ENCODE measurements around the gene HIVEP2.
A peak's percentile ranks its signal among the peaks of the same experiment; 100 is the strongest.

Gene HIVEP2

DNA sequence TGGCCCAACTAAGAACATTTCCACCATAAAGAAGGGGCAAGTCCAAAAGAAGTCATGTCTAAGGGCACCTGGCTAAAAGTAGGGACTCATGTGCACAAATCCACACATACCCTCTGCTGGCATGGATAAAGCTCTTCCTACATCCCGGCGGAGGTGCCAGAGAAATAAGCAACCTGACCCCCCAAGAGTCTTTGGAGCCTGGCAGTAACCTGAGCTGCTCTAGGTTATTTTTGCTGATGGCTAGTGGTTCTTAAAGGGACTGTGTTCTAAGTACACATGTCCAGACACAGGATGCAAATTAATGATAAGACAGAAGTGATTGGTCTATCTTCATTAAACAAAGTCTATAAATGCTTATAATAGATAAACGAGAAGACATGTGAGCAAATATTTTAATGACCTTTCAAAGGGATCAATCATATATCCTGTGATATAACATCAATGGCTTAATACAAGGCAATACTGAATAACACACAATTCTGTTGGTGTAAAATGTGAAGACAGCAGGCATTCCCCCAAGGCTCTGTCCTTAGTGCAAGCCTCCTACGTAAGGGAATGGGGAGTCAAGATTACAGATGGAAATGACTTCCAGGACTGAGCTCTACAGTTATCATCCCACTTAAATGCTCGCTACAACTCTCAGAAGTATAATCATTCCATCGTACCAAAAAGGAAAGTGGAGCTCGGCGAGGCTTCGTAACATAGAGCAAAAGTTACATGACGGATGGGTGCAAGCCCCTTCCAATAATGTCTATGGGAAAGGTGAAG lies 52.5 kb downstream of the HIVEP2 start:
- DNase-seq (ENCODE audit: low read depth, low spot score): no peak

DNA sequence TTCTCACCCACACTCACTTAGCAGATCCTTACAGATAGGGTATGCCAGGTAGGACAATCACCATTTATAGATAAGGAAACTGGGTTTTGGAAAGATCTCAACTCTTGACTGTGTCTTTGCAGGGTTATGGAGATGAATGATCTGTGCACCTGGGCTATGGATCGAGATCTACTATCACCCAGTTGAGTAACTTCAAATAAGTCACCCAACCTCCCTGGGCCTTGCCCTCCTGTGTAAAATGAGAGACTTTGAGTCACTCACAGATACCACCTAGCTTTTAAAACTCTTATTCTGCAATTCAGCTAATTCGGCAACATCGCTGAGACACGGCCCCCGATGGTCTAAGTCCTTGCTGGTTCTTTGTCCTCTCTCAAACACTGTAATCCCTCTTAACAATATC lies 53.5 kb downstream of the HIVEP2 start:
- no peak for DNase-seq (ENCODE audit: low read depth, low spot score)

DNA sequence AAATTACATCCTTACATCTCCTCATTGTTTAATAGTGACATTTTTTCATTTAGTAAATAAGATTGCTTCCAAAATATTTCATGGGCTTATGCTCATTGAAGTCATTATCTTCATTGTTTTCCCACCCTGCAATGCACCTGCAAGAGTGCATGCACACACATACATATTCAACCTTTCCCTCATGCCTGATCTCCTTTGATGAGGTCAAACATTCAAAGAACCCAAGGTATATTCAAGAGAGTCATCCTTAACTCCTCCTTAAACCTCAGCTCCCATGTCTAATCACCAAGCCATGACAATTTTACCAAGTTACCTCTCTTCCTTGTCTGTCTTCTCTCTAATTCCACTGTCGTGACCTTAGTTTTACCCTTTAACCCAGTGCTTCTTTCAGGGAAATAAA lies 56.5 kb downstream of the HIVEP2 start:
- DNase-seq (ENCODE audit: low read depth, low spot score): no peak

GRCh38 chr6:142887517-142887916 lies 57.5 kb downstream of the HIVEP2 start:
- DNase-seq (ENCODE audit: low read depth, low spot score): no peak

DNA sequence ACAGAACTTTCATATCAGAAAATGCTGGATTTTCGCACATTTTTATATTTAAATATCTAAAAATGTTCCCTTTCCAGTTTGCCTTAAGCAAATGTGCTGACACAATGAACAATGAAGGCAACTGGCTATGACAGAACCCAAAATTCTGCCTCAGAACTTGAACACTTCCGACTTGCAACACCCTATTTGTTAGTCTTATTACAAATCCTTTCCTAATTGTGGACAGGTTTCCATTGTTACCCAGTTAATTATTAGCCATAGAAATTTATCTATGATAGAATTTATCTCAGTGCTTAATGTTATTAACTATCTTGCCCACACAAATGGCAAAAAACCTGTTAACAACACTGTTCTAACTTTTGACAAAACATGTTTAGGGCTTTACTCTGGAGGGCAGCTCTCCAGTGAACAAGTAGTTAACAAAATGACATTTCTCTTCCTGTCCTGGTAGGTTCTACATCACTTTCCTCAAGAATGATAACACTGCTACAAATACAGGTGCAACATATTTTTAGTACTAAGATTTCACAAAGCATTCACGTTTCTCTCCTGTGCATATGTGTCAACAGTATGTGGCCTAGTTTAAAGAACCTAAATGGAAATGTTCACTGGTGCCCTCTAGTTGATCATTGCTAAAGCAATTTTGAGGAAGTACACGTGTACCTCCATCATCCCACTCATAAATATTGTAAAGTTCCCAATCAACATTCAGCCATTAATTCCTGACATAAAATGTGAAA lies 58.4 kb downstream of the HIVEP2 start:
- DNase-seq (ENCODE audit: low read depth, low spot score): no peak

DNA sequence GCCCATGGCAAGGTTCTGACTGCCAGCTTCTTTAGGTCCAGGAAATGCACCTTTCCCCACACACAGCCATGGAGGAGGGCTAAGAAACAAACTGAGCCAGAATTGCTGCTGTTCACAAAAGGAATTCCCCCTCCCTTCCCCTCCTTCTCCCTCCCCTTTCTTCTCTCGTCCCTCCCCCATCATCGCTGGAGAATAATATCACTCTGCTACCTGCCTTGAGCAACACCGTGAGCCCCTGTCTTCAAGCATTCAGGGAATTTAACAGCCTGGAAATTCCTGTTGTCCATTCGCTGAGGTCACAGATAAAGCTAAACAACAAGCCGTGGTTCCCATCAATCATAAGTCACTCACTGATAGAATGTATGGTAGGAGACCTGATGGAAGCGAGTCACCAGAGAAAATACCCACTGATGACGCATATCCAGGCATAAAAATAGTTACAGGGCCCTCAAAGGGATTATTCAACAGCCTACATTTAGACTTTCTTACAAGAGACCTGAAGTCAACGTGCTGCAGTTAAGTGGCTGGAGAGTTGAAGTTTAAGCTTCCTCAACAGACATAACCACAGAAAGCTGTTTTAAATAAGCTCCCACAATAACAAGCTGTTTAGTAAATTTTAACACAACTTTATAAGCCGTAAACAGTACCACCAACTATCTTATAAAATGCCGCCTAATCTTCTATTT lies 59.7 kb downstream of the HIVEP2 start:
- peak; percentile 69 for DNase-seq (ENCODE audit: low read depth, low spot score)

GRCh38 chr6:142884214-142885035 lies 60.6 kb downstream of the HIVEP2 start:
- DNase-seq (ENCODE audit: low read depth, low spot score): no peak

GRCh38 chr6:142883011-142883410 lies 62.0 kb downstream of the HIVEP2 start:
- no peak for DNase-seq (ENCODE audit: low read depth, low spot score)

- no peak for DNase-seq (ENCODE audit: low read depth, low spot score)
These were observed 63.2 kb downstream of the HIVEP2 start for GRCh38 chr6:142881761-142882160.

DNA sequence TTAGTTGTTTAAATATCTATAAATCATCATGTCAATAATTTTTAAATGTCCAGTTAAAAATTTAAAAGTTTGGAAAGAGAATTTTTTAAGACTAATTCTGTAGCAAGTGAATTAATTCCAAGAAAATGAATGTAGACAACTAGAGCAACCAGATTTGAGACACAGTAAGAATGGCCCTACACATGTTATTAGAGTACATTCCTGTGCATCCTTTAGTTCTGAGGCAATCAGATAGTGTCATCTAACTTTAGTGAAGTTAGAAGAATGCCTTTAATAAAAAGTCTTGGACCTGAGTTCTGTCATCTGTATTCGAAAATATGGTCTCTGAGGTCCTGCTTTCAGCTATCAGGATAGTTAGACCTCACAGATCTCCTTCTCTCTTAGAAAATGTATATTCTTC lies 63.7 kb downstream of the HIVEP2 start:
- no peak for DNase-seq (ENCODE audit: low read depth, low spot score)

DNA sequence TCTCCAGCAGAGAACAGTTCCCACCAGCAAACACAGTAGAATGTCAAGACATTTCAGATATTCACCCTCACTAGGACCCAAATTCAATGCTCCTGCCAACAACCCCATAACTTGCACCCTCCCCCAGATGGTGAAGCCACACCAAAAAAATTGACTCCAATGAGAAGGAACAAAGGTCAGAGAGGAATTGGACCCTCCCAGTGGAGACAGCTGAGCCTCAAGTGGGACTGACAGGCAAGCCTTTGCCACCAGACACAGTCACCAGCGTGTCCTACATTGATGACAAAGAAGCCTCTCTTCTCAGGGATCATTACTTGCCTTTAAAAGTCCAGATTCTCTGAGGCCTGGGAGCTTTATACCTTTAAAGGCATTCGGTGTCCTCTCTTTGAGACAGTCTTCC lies 64.8 kb downstream of the HIVEP2 start:
- no peak for DNase-seq (ENCODE audit: low read depth, low spot score)

- DNase-seq (ENCODE audit: low read depth, low spot score): no peak
These were observed 65.4 kb downstream of the HIVEP2 start for GRCh38 chr6:142879527-142879926.

DNA sequence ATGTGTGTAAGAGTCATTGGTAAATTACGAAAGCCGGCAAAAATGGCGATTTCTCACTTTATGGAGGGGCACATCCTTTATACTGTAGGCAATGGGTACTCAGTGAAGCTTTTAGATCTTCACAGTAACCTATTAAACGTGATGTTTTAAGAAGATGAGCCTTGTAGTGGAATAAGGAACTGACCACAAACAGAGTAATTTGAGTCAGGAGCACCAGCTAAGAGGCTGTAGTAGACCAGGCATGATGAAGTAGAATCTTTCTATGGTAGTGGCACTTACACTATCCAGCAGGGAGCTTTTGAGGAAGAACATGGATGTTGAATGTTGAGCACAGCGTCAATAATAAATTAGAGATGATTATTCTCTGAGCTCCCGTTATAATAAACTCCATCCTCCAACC lies 65.9 kb downstream of the HIVEP2 start:
- DNase-seq (ENCODE audit: low read depth, low spot score): no peak

DNA sequence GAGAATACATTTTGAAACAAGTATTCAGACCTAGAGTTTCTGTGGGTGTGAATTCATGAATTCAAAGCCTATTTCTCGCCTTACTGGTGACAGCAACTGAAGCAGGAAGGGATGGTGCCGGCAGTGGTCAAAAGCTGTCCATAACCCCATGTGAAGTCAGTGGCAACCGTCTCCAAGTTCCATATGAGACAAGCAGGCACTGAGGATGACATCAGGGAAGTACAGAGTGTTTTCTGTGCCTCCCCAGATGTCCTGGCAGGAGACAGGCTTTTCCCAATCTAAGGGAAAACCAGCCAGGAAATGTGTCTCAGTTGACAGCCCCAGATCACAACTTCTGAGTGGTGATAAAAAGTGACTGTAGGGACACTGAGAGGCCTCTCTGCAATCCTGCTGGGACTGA lies 66.6 kb downstream of the HIVEP2 start:
- DNase-seq (ENCODE audit: low read depth, low spot score): no peak

DNA sequence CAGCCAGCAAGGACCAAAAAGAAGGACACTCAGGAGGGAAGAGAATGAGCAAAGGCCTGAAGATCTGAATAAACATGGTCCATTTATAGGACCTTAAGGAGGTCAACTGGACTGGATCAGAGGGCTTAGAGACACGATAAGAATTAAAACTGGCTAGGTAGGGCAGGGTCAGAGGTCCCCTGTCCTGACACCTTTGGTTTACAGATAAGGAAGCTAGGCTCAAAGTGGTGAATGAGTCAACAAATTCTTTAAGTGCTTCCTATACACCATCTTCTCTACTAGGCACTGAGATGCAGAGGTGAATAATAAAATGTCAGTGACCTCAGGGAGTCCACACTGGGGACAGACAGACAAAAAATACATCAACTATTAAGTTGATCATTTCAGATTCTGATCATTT lies 70.3 kb downstream of the HIVEP2 start:
- DNase-seq (ENCODE audit: low read depth, low spot score): no peak

DNA sequence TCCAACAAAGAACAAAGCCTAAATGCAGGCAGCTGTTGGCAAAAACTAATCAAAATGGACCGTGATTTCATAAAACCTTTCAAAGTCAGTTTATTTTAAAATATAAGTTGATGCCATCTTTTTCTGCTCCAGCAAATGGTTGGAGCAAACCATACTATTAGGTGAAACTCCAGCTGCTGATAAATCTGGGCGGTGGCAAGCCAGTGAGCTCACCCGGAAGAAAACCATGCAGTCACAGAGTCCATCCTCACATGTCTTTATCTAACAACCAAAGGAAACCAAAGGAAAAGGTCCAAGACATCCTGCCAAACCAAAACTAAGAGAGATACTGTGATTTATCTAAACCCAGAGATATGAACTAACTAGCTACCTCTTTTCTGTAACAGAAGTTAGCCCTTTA lies 72.6 kb downstream of the HIVEP2 start:
- DNase-seq (ENCODE audit: low read depth, low spot score): no peak

DNA sequence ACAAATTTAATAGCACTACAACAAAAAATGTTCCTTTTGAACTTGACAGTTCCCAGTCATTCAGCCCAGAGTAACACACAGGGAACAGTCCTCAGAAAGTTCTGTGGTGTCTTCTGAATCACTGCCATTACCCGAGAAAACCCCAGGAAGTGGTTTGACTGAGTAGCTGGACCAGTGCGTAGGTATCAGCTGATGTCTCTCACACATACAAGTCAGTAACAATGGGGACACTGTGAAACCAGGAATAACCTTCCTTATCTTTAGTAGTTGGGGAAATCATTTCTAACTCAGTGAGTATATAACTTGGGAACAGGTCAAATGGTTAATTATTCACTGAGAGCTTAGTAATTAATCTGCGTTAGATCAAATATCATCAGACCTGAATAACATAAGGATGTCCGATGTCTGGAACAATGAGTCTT lies 73.1 kb downstream of the HIVEP2 start:
- DNase-seq (ENCODE audit: low read depth, low spot score): no peak

DNA sequence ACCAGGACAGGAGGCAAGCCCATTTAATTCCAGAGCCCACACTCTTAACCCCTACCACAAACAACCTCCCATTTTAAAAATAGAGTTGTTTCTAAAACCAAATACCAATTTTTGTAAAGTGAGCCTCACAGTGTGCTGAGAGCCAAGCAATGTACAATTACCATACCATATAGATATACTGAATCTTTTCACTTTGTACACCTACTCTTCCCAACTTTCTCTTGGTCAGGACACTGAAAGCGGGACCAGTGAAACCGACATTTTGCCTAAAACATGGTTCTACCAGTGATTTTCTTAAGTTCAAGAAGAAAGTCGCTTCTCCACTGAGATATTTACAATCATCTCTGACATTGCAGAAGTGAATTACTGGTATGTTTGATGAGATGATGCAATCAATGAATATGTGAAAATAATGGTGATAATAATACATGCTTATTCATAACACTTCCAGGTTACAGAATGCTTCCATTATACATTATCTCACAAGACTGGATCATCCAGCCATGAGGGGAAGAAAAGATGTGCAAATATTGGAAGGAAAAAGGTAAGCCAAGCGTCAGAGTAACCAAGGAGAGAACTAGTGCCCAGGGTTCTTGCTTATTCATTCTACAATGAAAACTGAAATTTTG lies 74.1 kb downstream of the HIVEP2 start:
- no peak for DNase-seq (ENCODE audit: low read depth, low spot score)

DNA sequence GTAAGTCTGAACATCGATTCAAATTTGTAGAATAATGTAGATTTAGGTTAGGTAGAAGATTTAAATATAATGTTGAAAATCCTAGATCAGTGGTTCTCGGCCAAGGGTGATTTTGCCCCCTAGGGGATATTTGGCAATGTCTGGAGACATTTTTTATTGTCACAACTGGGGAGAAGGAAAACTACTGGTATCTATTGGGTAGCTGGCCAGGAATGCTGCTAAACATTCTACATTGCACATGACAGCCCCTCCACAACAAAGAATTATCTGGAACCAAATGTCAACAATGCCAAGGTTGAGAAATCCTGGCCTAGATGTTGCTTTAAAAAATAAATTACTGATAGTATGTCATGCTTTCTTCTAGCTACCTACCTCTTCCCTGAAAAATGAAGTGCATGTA lies 76.1 kb downstream of the HIVEP2 start:
- DNase-seq (ENCODE audit: low read depth, low spot score): no peak

GRCh38 chr6:142867988-142868812 lies 76.8 kb downstream of the HIVEP2 start:
- no peak for DNase-seq (ENCODE audit: low read depth, low spot score)
